HG03103 (cell line): Measurements from ENCODE around the gene RBM4.

Experiments
- ATAC-seq: cut with Tn5 transposase; IDR thresholded peaks from one replicate; pipeline ENCODE4 v1.9.1; 2021; ENCODE audit warnings: low read depth; ENCODE audit not compliant: unreplicated experiment

Gene RBM4

GRCh38 chr11:66649903-66650302 lies 11.4 kb downstream of the RBM4 start:
- ATAC-seq, result no peak

GRCh38 chr11:66651016-66651415 lies 12.5 kb downstream of the RBM4 start:
- no peak for ATAC-seq

- no peak for ATAC-seq
Measured at GRCh38 chr11:66652651-66653050, 14.1 kb downstream of the RBM4 start.

GRCh38 chr11:66653123-66653522 lies 14.6 kb downstream of the RBM4 start:
- no peak for ATAC-seq

- no peak for ATAC-seq
Measured at GRCh38 chr11:66659763-66660162, 21.3 kb downstream of the RBM4 start.

- ATAC-seq, result no peak
Measured at GRCh38 chr11:66663741-66664296, 25.3 kb downstream of the RBM4 start.

- ATAC-seq, result no peak
Measured at GRCh38 chr11:66665369-66665768, 26.9 kb downstream of the RBM4 start.

GRCh38 chr11:66670816-66671215 lies 32.3 kb downstream of the RBM4 start:
- ATAC-seq, result no peak

- ATAC-seq, result no peak
Measured at GRCh38 chr11:66674964-66675602, 36.6 kb downstream of the RBM4 start.

- ATAC-seq, result no peak
Measured at GRCh38 chr11:66676282-66676919, 37.9 kb downstream of the RBM4 start.

- ATAC-seq, result no peak
Measured at GRCh38 chr11:66676931-66677598, 38.6 kb downstream of the RBM4 start.

GRCh38 chr11:66677599-66678375 lies 39.3 kb downstream of the RBM4 start, which contains the start of gene RBM4B:
Gene RBM4B, minus strand, starts transcription at chr11:66677887. Its CDS starts 808 bp downstream, at chr11:66677079.
- ATAC-seq, result peak; percentile 80

GRCh38 chr11:66680966-66681645 lies 42.6 kb downstream of the RBM4 start:
- ATAC-seq, result no peak

- no peak for ATAC-seq
Measured at GRCh38 chr11:66683877-66684276, 45.4 kb downstream of the RBM4 start.

GRCh38 chr11:66684635-66685034 lies 46.1 kb downstream of the RBM4 start:
- no peak for ATAC-seq

GRCh38 chr11:66685276-66686099 lies 47.0 kb downstream of the RBM4 start:
- no peak for ATAC-seq

GRCh38 chr11:66686100-66686785 lies 47.7 kb downstream of the RBM4 start:
- no peak for ATAC-seq

GRCh38 chr11:66686801-66687750 lies 48.6 kb downstream of the RBM4 start:
- ATAC-seq, result no peak
